ENCODE results near the gene LRP2.

The LRP2 gene

DNA sequence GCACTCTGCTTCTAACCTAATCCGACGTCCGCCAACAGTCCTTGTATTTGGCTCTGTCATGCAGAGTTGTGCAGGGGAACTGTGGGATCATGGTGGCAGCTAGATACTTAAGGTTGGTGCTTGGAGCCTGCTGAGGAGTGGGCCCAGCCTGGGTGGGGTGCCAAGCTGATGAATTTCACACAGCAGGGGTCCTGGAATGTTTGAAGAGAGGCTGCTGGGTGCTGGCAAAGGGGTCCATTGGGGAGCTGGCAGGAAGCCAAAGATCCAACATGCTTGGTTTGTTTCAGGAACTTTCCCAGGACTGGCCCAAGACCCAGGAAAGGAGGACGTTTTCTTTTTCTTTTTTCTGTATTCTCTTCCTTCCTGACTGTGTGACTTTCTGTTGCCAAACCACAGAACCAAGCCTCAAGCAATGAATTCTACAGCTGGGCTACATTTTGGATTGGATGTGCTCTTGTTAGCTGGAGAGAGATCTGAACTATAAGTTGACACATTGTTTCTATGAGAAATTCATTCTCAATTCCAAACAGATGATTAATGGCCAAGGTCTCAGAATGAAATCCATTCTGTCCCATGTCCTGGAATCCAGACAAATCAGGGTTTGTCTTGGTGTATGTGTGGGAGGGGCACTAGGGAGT is 243.1 kb downstream of the LRP2 start:
- no peak for DNase-seq (ENCODE audit: low read depth)

DNA sequence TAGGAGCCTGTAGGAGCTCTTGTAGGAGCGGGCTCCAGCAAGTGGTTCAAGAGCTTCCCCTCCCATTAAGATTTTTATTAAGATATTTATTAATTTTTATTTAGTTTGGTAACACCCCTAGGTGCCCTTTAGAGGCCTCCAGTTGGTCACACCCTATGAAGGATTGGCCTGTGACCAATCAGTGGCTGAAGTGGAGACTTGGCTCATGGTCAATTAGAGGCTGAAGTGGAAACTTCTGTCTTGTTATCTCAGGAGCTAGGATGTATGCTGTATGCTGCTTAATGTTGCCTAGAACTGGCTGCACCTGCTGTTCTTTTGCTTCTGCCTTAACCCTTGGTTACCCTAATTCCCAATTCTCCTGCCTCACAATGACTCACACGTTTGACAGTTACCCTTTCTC is 244.3 kb downstream of the LRP2 start:
- DNase-seq (ENCODE audit: low read depth): no peak

DNA sequence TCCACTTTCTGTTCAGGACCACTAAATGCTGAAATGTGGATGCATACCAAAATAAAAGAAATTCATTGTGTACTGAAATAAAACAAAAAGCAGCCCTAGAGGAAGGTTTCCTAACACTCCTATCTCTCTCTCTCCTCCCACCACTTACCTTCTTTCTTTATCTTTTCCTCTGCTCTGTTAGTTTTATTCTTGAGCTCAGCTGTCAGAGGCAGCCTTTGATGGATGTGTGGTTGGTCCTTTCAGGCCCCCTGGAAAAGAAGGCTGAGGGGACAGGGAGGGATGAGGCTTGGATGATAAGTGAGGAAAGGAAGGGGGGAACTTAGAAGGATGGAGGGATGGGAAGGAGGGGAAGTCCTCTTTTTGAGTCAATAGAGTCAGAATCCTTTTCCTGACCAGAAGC is 245.3 kb downstream of the LRP2 start:
- no peak for DNase-seq (ENCODE audit: low read depth)

DNA sequence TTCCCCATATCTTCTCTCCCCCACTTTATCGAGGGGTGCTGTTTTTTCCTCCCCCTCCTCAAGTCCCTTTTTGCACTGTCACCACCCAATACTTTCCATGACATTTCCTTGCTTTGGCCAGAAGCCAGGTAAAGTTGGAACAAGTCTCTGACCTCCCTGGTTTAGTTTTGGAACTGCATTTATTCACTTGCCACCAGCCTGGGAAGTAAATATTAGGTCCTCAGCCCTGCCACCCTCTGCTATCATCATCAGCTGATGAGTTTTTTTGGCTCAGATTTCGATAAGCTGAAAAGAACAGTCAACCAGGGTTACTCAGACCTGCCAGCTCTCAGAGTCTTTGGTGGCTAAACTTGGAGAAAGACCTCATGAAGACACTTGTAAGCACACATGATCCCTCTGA is 246.0 kb downstream of the LRP2 start:
- DNase-seq (ENCODE audit: low read depth): no peak

DNA sequence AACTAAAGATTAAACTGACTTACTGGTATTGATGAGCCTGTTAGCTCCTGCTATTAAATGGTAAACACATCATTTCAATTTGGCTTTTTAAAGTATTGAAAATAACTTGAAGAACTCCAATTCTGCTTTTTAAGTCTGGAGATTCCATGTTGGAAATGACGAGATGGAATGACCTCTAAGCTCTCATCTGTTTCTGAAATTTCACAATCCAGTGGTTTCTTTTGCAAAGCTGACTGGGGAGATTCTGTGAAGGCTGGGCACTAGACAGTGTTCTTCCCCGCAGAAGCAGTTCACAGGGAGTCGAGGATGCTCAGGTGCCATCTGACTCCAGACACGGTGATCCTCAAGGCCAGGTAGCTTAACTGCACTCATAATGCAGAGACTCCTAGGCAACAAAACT is 248.3 kb downstream of the LRP2 start:
- no peak for DNase-seq (ENCODE audit: low read depth)

DNA sequence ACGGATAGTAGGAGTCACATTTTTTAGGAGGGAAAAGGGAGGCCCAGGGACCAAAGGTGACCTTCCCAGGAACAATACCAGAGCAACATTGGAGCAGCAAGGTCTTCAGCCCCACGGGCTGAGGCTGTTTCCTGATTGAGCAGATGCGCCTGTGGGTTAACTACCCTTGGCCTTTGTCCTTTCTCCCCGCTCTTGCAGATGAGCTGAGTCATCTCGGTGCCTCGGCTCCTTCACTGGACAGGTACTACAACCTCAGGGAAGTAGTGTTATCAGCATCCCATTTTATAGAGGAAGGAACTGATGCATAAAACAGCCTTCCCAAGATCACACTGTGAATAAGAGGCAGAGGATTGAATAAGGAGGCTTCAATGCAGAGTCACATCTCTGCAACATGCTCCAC is 249.5 kb downstream of the LRP2 start:
- DNase-seq (ENCODE audit: low read depth): no peak

DNA sequence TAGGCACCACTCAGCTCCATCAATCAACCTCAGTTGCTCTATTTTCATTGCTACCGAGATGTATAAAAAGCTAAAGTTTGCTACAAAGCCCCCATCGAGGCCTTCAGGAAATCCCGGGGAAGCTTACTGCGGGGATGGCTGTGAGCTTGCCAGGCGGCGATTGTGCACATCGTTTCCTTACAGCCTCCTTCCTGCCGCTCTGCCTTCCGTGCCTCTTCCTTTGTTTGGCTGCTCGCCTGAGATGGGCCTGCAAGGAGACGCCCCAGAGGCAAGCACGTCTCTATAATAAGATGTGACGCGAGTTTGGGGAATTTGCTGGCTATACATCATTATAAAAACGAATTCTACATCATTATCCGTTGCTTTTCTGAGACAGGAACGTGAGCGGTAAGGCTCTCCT is 251.4 kb downstream of the LRP2 start:
- no peak for DNase-seq (ENCODE audit: low read depth)

DNA sequence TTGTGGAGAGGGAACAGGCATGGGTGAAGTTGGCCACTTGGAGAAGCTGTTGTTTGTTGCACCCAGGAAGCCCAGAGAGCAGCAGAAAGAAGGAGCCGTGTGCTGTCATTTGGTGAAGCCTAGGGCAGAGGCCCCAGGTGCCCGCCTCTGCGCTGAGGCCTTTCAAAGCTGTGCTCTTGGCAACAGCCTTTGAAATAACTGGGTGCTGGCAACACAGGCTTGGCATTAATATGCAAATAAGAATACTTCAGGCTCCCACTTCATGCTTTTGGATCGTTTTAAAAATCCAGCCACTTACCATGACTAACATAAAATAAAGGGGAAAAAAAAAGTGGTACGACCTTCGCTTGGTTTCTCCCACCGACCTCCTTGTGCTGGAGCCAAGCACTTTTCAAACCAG is 251.9 kb downstream of the LRP2 start:
- no peak for DNase-seq (ENCODE audit: low read depth)

DNA sequence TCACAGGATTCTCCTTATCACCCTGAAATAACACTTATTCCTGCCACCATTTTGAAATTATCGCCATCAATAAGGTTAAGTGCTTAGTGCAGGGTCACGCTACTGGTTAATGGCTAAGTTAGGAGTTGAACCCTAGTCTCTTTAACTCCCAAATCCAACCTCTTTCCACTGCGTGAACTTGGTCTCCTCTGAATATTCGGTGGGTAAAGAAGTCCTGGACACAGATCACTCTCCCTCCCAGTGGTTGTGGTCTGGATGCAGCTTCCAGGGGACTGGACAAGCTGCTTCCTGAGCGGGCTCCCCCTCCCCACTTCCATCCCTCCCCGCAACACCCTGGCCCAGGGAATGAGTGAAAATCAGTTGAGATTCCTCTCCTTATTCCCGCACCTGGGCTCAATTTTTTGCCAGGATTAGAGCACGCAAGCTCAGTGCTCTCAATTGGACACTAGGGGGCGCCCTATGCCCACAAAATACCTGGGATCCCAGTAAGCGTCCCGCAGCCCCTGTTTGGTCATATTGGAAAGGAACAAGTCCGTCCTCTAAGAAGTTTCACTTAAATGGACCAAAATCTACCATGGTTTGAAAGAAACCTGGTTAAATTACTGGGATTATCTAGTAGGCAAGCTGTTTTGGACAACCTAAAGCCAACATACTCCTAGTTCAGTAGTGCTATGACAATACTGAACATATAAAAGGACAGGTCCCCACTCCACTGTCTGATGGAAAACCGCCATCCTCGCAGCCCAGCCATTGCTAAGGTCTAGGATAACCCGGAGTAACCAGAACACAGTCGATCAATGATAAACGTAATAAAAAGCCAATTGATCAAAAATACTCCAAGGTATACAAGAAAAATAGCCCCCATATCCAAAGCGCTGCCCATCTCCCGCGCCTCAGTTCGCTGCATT is 252.6 kb downstream of the LRP2 start:
- DNase-seq (ENCODE audit: low read depth): peak; percentile 47

DNA sequence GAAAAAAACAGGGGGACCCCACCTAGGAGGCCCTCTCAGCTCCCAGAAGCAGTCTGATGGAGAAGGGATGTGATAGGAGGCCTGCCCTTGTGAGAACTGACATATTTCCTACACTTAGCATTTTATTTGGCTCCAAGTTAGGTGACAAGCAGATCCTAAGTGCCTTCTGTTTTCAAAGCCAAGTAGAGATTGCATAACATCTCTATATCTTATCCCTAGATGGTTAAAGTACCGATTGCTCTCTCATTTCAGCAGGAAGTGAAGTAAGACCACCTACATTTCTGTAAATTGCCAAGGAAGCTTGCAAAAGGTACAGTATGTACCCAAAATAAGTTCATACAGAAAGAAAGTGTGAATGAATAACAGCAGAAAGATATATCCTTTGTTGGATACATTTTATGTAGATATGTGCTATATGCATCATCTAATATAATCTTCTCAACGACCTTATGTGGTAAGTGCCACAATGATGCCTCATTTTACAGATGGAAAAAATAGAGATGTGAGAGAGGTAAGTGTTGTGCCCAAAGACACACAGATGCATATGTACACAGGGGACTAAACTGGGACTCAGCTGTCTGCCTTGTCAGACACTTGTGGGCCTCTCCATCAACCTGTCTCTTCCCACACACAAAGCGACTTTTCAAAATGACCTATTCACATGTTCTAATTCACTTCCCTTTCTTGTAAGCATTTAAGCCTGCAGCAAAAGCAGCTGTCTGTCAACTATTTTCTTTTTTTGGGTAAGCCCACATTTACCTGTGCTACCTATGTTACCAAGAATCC is 254.0 kb downstream of the LRP2 start:
- DNase-seq (ENCODE audit: low read depth): no peak

DNA sequence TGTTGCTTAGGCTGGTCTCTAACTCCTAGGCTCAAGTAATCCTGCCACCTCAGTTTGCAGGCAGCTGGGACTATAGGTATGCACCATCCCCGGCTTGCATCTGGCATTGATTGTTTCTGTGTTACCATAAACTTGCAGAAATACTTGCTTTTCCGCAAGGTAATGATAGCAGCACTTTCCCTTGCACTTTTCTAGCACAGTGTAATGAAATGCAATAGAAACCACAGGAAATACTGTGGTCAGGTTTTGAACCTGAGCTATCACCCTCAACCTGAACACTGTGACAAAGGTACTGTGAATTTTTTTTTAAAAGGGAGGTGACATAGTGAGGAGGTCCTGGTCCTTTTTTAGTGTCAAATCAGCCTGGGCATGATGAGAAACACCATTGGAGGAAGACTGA is 254.7 kb downstream of the LRP2 start:
- DNase-seq (ENCODE audit: low read depth): no peak

DNA sequence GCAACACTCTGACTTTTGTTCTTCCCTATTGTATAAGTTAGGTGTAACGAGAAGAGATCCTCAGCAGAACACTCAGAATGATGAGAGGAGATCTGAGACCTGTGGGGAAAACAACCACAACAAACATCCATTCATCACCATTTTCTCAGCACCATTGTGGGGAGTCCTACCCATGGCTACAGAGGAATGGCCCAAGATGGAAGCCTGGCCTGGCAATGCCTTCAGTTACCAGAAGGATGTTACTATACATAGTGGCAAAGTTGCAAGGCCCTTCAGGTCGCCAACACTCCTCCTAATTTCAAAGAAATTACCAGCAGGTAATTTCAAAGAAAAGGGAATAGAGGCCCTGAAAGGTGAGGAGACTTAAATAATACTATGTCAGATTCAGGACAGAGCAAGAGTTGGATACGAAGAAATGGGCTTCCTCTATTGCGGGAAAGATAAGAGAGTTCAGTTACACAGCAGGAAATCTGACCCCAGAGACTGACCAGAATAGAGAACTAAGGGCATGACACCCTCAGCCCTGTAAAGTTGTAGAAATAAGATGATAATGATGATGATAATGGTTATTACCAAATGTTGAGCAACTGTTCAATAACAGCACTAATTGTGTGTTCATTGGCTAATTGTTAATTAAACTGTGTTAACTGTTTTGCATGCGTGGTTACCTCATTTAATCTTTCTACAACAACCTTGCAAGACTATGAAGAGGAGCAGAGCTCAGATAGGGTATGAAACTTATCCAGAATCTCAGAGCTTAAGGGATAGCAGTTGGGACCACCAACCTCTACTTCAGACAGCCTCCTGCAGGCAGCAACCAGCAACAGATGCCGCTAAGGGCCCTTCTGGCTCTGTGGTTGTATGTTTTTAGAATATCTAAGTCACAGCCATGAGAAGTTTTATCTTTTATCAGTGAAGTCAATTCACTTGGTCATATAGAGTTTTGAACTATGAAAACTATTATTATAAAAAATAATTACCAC is 255.5 kb downstream of the LRP2 start:
- no peak for DNase-seq (ENCODE audit: low read depth)

DNA sequence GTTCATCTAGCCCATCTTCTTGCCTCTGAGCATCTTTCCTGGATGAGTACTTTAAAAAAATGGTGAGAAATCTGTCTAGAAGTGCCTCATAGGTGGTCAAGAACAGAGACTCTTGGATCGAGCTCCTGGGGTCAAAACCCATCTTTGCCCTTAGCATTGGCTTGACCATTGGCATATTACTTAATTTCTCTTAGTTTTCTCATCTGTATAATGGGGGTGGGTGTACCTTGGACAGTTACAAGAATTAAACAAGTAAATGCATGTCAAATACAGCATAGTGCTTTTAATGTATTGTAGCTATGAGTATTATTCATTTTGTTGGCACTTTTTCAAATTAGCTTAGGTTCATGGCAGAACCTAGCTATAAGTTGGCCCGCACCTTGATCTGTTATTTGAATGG is 256.2 kb downstream of the LRP2 start:
- no peak for DNase-seq (ENCODE audit: low read depth)

DNA sequence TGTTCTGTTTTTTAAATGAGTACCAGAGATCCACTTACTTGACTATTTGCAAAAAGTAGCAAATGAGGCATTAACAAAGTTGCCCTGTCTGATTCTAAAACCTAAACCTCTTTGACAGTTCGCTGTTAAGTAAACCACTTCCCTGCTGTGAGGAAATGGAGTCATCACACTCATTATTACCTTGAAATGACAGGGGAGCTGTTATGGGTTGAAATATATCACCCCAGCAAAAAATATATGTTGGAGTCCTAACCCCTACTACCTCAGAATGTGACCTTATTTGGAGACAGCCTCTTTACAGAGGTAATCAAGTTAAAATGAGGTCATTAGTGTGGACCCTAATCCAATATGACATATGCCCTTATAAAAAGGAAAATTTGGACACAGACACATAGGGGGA is 256.9 kb downstream of the LRP2 start:
- DNase-seq (ENCODE audit: low read depth): no peak

DNA sequence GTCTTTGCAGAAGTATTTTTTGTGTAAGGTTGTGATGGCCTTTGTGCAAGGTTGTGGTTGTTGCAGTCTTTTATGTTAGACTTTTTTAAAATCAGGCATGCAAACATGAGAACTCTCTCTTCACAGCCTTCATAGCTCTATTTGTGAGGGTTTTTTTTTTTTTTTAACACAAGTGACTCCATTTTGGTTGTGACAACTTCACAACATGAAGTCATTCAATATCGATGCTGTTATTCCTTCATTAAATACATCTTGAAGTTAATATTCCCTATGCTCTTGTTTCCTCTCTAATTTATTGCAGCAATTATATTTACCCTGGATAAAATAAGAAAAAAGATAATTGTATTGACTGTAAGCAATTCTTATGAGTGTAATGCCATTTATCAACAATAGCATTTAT is 257.5 kb downstream of the LRP2 start:
- no peak for DNase-seq (ENCODE audit: low read depth)

DNA sequence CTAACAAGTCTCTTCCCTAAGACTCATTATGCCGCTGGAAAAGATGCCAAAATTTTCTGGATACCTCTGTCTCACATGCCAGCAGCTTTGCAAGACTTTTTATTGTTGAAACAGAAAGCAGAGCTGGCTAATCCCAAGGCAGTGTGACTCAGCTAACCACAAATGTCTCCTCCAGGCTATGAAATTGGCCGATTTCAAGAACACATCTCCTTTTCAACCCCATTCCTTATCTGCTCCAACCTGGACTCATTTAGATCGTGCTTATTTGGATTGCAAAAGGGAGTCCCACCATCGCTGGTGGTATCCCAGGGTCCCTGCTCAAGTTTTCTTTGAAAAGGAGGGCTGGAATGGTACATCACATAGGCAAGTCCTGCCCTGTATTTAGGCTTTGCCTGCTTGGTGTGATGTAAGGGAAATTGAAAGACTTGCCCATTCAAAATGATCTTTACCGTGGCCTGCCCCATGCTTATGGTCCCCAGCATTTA is 266.7 kb downstream of the LRP2 start:
- DNase-seq (ENCODE audit: low read depth): no peak

DNA sequence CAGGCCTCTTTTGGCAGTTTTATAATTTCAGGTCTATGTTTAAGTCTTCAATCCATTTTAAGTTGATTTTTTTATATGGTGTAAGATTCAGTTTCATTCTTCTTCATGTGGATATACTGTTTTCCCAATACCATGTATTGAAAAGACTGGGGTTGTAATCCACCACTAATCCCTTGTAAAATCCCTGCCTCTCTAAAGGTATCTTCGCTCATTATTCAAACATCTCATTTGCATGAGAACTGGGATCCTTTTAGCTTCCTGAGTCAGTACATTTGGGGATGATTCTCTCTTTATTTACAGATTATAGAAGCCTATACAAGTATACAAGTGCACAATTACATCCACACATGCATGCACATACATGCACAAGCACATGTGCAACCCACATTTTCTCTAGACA is 267.7 kb downstream of the LRP2 start:
- no peak for DNase-seq (ENCODE audit: low read depth)

DNA sequence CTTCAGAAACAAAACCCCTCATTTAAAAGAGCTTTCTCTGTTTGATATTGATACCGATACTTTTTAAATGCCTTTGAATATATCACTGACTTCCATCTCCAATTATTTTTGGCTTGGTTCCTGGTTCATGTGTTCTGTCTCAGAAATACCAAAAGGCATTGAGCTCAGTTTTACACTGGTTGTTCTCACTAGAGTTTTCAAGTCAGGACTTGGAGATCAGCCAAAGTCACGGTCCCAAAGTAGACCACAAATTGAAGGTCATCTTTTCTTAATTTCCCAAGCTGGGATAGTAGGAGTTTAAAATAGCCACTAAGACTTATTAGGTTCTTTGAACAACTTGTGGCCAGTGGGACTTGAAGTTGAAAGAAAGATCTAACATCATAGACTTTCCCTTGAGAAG is 268.8 kb downstream of the LRP2 start:
- no peak for DNase-seq (ENCODE audit: low read depth)

DNA sequence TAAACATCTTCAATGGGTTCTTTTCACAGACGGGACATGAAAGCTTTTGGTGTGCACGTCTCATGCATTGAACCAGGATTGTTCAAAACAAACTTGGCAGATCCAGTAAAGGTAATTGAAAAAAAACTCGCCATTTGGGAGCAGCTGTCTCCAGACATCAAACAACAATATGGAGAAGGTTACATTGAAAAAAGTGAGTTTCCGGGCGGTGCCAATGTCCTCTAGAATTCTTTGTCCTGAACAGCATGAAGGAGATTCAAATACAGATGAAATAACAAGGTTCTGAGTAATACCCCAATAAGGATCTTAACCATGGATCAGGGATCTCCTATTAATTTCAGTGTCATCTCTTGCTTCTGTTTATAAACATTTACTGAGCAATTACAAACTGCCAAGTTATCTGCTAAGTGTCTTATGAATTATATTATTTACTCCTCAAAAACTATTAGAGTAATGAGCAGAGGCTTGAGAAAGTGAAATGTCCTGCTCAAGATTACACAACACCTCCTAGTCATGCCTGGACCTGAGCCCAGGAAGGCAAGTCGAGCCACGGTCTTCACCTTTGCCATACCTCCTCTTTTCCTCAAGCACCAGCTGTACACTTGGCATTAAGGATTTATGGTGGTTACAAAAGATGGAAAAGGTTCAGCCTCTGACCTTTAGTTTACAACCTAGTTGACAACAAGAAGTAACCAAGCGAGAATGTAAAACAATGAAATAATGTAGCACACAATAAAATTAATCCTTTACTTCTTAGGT is 270.4 kb downstream of the LRP2 start:
- DNase-seq (ENCODE audit: low read depth): no peak

DNA sequence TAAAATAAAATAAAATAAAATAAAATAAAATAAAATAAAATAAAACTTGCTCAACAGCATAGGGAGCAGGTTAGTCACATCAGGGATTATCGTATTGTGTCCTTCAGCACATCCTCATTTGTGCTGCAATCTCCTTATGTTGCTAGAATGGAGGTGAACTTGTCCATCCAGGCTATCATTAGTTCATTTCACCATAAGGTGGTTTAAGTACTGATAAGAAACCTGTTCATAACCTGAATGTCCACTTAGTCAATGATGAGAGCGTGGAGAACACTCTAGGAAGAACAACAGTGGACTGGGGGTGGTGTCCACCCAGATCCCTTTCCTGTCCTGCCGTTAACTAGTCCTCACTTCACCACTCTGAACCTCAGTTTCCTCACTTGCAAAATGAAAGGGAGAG is 271.1 kb downstream of the LRP2 start:
- no peak for DNase-seq (ENCODE audit: low read depth)

Measured in stimulated activated CD8-positive, alpha-beta memory T cell treated with anti-CD3 and anti-CD28 coated beads, Interleukin-15, amount 100 ng/mL, for 24 hours (primary cell).